H1 (cell line): Measurements from ENCODE around the gene ABHD13. TPM values are rescaled to one million over a fixed set of nuclear protein-coding genes. Genes with fewer than 3 reads are reported as not detected.

Experiments used
- ATF3 ChIP-seq: IDR thresholded peaks from 2 replicates; pipeline ENCODE4 v1.6.1; 2011; ENCODE audit warnings: low read depth, mild to moderate bottlenecking, low read length; ENCODE audit not compliant: insufficient read depth
- BCL11A ChIP-seq, 2 experiments: IDR thresholded peaks; one replicate each; pipeline ENCODE4 v1.6.1; 2011; ENCODE audit warnings: low read depth in 2 of 2, low read length in 2 of 2, mild to moderate bottlenecking in 2 of 2
- BRCA1 ChIP-seq: IDR thresholded peaks from 2 replicates; pipeline ENCODE4 v1.6.1; 2012; ENCODE audit warnings: low read depth, low read length, improper control_type of control experiment
- CBX8 ChIP-seq: fragments of 300-800, 300-1000 bp; sonication (generic); IDR thresholded peaks from 2 replicates; pipeline ENCODE4 v1.7.1; 2016; ENCODE audit warnings: low read depth, low read length, borderline replicate concordance
- CHD1 ChIP-seq: IDR thresholded peaks from 2 replicates; pipeline ENCODE4 v1.6.1; 2012; ENCODE audit warnings: low read depth, low read length, improper control_type of control experiment
- CREB1 ChIP-seq: IDR thresholded peaks from 2 replicates; pipeline ENCODE4 v1.6.1; 2012; ENCODE audit warnings: inconsistent platforms
- CTBP2 ChIP-seq: IDR thresholded peaks from 2 replicates; pipeline ENCODE4 v1.7.0; 2011; ENCODE audit warnings: borderline replicate concordance, mild to moderate bottlenecking, moderate library complexity, mixed read lengths, low read length; ENCODE audit not compliant: insufficient read depth, insufficient read length
- EGR1 ChIP-seq: IDR thresholded peaks from 2 replicates; pipeline ENCODE4 v1.6.1; 2011; ENCODE audit warnings: low read depth, low read length, borderline replicate concordance
- EZH2 ChIP-seq: fragments of 200-600 bp; sonication (generic); IDR thresholded peaks from 2 replicates; pipeline ENCODE4 v1.7.1; 2012; ENCODE audit warnings: low read depth, mild to moderate bottlenecking, moderate library complexity, low read length, inconsistent platforms; ENCODE audit not compliant: severe bottlenecking
- FOSL1 ChIP-seq: IDR thresholded peaks from 2 replicates; pipeline ENCODE4 v1.6.1; 2011; ENCODE audit warnings: mild to moderate bottlenecking, low read depth, low read length, moderate library complexity; ENCODE audit not compliant: insufficient read depth
- GABPA ChIP-seq: IDR thresholded peaks from 2 replicates; pipeline ENCODE4 v1.6.1; 2011; ENCODE audit warnings: mild to moderate bottlenecking, low read length, moderate library complexity, borderline replicate concordance; ENCODE audit not compliant: insufficient read depth
- KDM4A ChIP-seq: IDR thresholded peaks from one replicate; pipeline ENCODE4 v1.7.1; 2012; ENCODE audit warnings: low read depth, mild to moderate bottlenecking, moderate library complexity, low read length, inconsistent platforms; ENCODE audit not compliant: severe bottlenecking
- MAX ChIP-seq: IDR thresholded peaks from 2 replicates; pipeline ENCODE4 v1.6.1; 2012; ENCODE audit warnings: inconsistent platforms
- NANOG ChIP-seq: IDR thresholded peaks from 2 replicates; pipeline ENCODE4 v1.6.1; 2011; ENCODE audit warnings: low read length, low read depth, mild to moderate bottlenecking, inconsistent platforms; ENCODE audit not compliant: insufficient read depth, poor library complexity, severe bottlenecking
- NRF1 ChIP-seq: IDR thresholded peaks from 2 replicates; pipeline ENCODE4 v1.6.1; 2011; ENCODE audit warnings: mild to moderate bottlenecking, low read depth, low read length, improper control_type of control experiment
- RFX5 ChIP-seq: IDR thresholded peaks from 2 replicates; pipeline ENCODE4 v1.6.1; 2011; ENCODE audit warnings: low read depth, low read length, improper control_type of control experiment, borderline replicate concordance
- SIRT6 ChIP-seq: IDR thresholded peaks from one replicate; pipeline ENCODE4 v1.7.1; 2012; ENCODE audit warnings: low read length, inconsistent platforms
- SIX5 ChIP-seq: IDR thresholded peaks from 2 replicates; pipeline ENCODE4 v1.6.1; 2011; ENCODE audit warnings: mild to moderate bottlenecking, low read depth, low read length
- SP1 ChIP-seq: IDR thresholded peaks from 2 replicates; pipeline ENCODE4 v1.6.1; 2011; ENCODE audit warnings: low read depth, low read length
- SP2 ChIP-seq: IDR thresholded peaks from 2 replicates; pipeline ENCODE4 v1.6.1; 2012; ENCODE audit warnings: mild to moderate bottlenecking, low read length, inconsistent platforms
- SRF ChIP-seq: IDR thresholded peaks from 2 replicates; pipeline ENCODE4 v1.6.1; 2011; ENCODE audit warnings: mild to moderate bottlenecking, low read depth, low read length, moderate library complexity
- SUZ12 ChIP-seq: fragments of 200-600 bp; sonication (generic); IDR thresholded peaks from 2 replicates; pipeline ENCODE4 v1.6.1; 2012; ENCODE audit warnings: mild to moderate bottlenecking, inconsistent platforms, low read length, moderate library complexity, mixed read lengths
- TAF7 ChIP-seq: optimal IDR thresholded peaks from 2 replicates; pipeline ENCODE3; 2011; ENCODE audit warnings: low read depth, mild to moderate bottlenecking, inconsistent platforms, low read length, moderate library complexity, borderline replicate concordance
- polyA plus RNA-seq, 7 experiments: library from polyadenylated mRNA; depleted of rRNA in 3 of 7; stranded (reverse) in 5 of 7; unstranded in 2 of 7; fragments of >200 nt in 5 of 7; fragments of 200-250 nt in 2 of 7; gene quantifications; 1 replicate in 5 of 7; 2 replicates in 1 of 7; 4 replicates in 1 of 7; pipeline versions ENCODE4 v1.2.1 to v1.2.3, GENCODE V29; 2011 to 2013; ENCODE audit warnings: missing spikeins in 2 of 7, mixed read lengths in 2 of 7
- total RNA-seq: library from RNA; stranded (reverse); fragmentation: NEBNext Ultra II Directional; extraction: Animal tissue kit (Norgen Biotek cat#: 25700); gene quantifications from 2 replicates; pipeline ENCODE4 v1.2.1, GENCODE V29; 2021

ABHD13 gene
- total and polyA plus RNA-seq, 2 of the 8 experiments (the other 6 are each of a cell fraction or from before 2014, with no cell fraction given), result 3.5 to 6.6 TPM

GRCh38 chr13:108218044-108218974 lies at the start of gene ABHD13 (continued):
- no peak for TF ChIP-seq RFX5
- peak; percentile 93 for TF ChIP-seq GABPA
- peak; percentile 60 for TF ChIP-seq EGR1
- TF ChIP-seq ATF3, result no peak
- peak; percentile 93 for TF ChIP-seq CTBP2
- TF ChIP-seq SIX5, result peak; percentile 18; the same call in 1 of the 2 replicates
- 0 out of 2 replicates have a peak, but pooled peaks have one; percentile 30 for TF ChIP-seq SRF
- no peak for TF ChIP-seq SUZ12
- no peak; the same call in 1 of the 2 replicates for TF ChIP-seq CHD1
- TF ChIP-seq MAX, result peak; percentile 75
- TF ChIP-seq KDM4A, result peak; percentile 97
- no peak for TF ChIP-seq FOSL1
- TF ChIP-seq SIRT6, result no peak
- no peak for TF ChIP-seq SP2
- TF ChIP-seq EZH2, result no peak
- TF ChIP-seq NANOG, result no peak
- peak; percentile 21; the same call in 1 of the 2 replicates for TF ChIP-seq NRF1
- no peak for TF ChIP-seq BCL11A (IDR thresholded peaks at IDR 0.05; ENCODE audit: low read depth in 2 of 2, low read length in 2 of 2)
- TF ChIP-seq BRCA1, result no peak
- peak; percentile 9 for TF ChIP-seq TAF7
- no peak for TF ChIP-seq CBX8
- TF ChIP-seq SP1, result 0 out of 2 replicates have a peak, but pooled peaks have one; percentile 26
- TF ChIP-seq CREB1, result peak; percentile 88
